PFSK-1 (cell line): ENCODE measurements around the gene NRXN3.

Source experiments
- FOXP2 ChIP-seq: optimal IDR thresholded peaks from 2 replicates; pipeline ENCODE3; 2011; ENCODE audit warnings: borderline replicate concordance, control low read depth, inconsistent platforms; ENCODE audit not compliant: insufficient read depth; ENCODE audit errors: extremely low read length, extremely low read depth
- POLR2AphosphoS5 ChIP-seq: IDR thresholded peaks from 2 replicates; pipeline ENCODE4 v1.6.1; 2012; ENCODE audit warnings: low read depth, mild to moderate bottlenecking, control low read depth, low read length, moderate library complexity
- REST ChIP-seq, 2 experiments: IDR thresholded peaks; 2 replicates each; pipeline versions ENCODE4 v1.6.1 to v1.8.0; 2011 to 2012; ENCODE audit warnings: low read depth in 2 of 2, low read length in 2 of 2, control low read depth in 1 of 2, inconsistent platforms in 1 of 2, mild to moderate bottlenecking in 1 of 2, moderate library complexity in 1 of 2; ENCODE audit not compliant: insufficient read depth in 1 of 2
- SIN3A ChIP-seq: IDR thresholded peaks from 2 replicates; pipeline ENCODE4 v1.6.1; 2012; ENCODE audit warnings: mild to moderate bottlenecking, low read length, moderate library complexity, borderline replicate concordance; ENCODE audit not compliant: insufficient read depth
- TAF1 ChIP-seq: IDR thresholded peaks from 2 replicates; pipeline ENCODE4 v1.6.1; 2012; ENCODE audit warnings: low read length, control low read depth, borderline replicate concordance; ENCODE audit not compliant: insufficient read depth

The NRXN3 gene

GRCh38 chr14:79118291-79118690 lies 948.1 kb downstream of the NRXN3 start:
- TF ChIP-seq FOXP2 (no peak), TAF1 (no peak), REST (IDR thresholded peaks at IDR 0.05; ENCODE audit: insufficient read depth in 1 of 2, low read depth in 2 of 2, low read length in 2 of 2) (no peak), POLR2AphosphoS5 (no peak), SIN3A (no peak)

GRCh38 chr14:79134361-79134760 lies 964.2 kb downstream of the NRXN3 start:
- TF ChIP-seq FOXP2 (no peak), POLR2AphosphoS5 (no peak), REST (IDR thresholded peaks at IDR 0.05; ENCODE audit: insufficient read depth in 1 of 2, low read depth in 2 of 2, low read length in 2 of 2) (no peak), SIN3A (no peak), TAF1 (no peak)

- TF ChIP-seq REST (IDR thresholded peaks at IDR 0.05; ENCODE audit: insufficient read depth in 1 of 2, low read depth in 2 of 2, low read length in 2 of 2) (no peak), SIN3A (no peak), FOXP2 (no peak), POLR2AphosphoS5 (no peak), TAF1 (no peak)
These were observed 966.2 kb downstream of the NRXN3 start for GRCh38 chr14:79136071-79137044.

GRCh38 chr14:79137045-79137430 lies 966.9 kb downstream of the NRXN3 start:
- TF ChIP-seq REST (IDR thresholded peaks at IDR 0.05; ENCODE audit: insufficient read depth in 1 of 2, low read depth in 2 of 2, low read length in 2 of 2) (no peak), FOXP2 (no peak), POLR2AphosphoS5 (no peak), TAF1 (no peak), SIN3A (no peak)
